Right ventricle myocardium superior (tissue), 1 donor: ENCODE data around the gene NLE1. TPM values are rescaled to one million over a fixed set of nuclear protein-coding genes. Genes with fewer than 3 reads are reported as not detected.

Source experiments
- total RNA-seq: library from RNA; stranded (reverse); fragmentation: NEBNext Ultra II Directional; extraction: Animal tissue kit (Norgen Biotek cat#: 25700); gene quantifications from one replicate; pipeline ENCODE4 v1.2.1, GENCODE V29; 2021
- donor health status: DM: no; HTN: yes; CAD: no; lungs with severe emphysema.

The NLE1 gene
- total RNA-seq, 1 donor from 2014 or later, result 3.5 TPM

Other genes starting within 250 kb of the NLE1 start
- 1.8 TPM for gene CCT6B, start 180.8 kb downstream of the NLE1 start, total RNA-seq
- gene ZNF830, start 180.8 kb downstream of the NLE1 start, total RNA-seq, result 8.9 TPM
- gene LIG3, start 161.8 kb downstream of the NLE1 start, total RNA-seq, result 15.2 TPM
- gene RFFL, start 78.6 kb downstream of the NLE1 start, total RNA-seq, result 10.5 TPM
- 4.4 TPM for gene RAD51D, start 22.4 kb downstream of the NLE1 start, total RNA-seq
- gene FNDC8, start 20.7 kb downstream of the NLE1 start, total RNA-seq, result not detected
- gene UNC45B, start 5.5 kb upstream of the NLE1 start, total RNA-seq, result 223 TPM
- gene SLC35G3, start 52.1 kb upstream of the NLE1 start, total RNA-seq, result not detected
- 11.4 TPM for gene SLFN5, start 100.8 kb upstream of the NLE1 start, total RNA-seq
- gene SLFN11, start 231.3 kb upstream of the NLE1 start, total RNA-seq, result 16.8 TPM